ENCODE data around the gene NPSR1.

NPSR1 gene

DNA sequence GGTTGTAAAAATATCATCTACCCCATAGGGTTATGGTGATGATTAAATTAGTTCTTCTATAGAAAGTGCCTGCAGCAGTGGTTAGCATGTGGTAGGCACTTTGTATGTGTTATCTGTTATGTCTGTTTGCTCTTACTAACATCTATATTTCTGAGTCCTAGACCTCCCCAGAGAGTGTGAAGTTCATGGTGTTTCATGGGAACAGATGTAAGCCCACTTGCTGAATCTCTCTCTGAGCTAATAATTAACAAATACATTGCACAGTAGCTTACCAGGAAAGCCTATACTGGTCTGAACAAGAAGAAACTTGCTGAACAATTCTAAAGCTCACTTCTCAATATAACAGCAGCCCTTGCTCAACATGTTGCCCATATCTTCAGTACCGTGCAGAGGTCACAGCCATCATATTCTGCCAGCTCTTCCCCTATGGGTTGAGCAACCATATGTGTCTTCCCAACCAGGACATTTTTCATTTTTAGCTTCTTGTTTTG, 100.1 kb downstream of the NPSR1 start:
- DNase-seq (ENCODE audit: low read depth), result no peak

DNA sequence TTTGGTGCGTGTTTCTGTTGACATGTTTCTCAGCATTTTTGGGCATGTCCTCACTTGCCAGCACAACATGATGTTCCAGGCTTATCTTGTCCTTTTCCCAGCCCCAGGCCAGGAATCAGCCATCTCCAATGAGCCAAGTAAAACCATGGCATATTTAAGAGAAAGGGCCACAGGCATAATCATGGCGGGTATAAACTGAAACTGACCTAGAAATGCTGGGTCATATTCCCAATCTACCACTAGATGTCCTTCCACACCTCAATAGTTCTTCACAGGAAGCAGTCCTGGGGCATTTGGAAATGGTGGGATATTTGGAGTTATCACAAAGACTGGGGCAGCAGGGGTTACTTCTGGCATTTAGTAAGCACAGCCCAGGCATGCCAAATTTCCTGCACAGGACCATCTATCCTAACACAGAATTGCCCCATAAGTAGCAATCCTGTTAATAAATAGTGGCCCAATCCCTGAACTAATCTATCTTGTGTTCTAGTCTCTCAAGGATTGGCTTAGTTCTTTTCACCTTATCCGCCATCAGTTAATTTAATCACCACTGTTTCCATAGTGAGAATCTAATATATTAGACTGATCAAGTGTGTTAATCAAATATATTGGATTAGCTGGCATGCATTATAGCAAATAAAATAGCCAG, 101.6 kb downstream of the NPSR1 start:
- peak; percentile 50 for DNase-seq (ENCODE audit: low read depth)

DNA sequence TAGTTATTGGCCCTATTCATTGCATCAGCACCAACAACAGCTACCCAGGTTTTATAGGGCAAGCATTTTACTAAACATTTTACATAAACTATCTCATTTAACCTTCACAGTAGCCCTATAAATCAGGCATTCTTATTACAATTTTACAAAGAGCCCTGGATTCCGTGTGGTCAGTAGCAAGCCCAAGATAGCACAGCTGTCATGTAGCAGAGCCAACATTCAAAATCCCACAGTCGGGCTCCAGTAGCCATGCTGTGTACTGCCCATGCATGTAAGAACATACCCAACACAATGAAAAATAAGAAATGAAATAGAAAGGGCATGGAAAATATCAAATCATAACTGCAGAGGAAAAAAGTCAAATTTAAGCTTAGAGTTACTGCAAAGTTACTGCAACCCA, 102.3 kb downstream of the NPSR1 start:
- DNase-seq (ENCODE audit: low read depth), result no peak

DNA sequence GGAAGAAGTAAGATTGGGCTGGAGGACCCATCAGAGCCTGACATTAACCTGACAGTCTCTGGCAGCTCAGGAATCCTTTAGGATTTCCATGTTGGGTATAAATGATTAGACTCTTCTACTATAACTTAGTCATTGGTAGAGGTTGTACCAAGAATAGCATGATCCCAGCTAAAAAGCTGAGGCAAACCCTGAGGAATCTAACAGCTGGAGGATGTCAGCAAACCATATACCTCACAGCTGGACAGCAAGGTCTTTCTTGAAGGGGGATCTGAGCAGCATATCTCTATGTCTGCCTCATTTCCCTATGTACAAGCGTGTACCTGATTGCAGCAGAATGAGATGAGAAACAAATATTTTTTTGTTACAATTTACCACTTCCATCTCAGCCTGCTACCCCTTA, 103.2 kb downstream of the NPSR1 start:
- no peak for DNase-seq (ENCODE audit: low read depth)

DNA sequence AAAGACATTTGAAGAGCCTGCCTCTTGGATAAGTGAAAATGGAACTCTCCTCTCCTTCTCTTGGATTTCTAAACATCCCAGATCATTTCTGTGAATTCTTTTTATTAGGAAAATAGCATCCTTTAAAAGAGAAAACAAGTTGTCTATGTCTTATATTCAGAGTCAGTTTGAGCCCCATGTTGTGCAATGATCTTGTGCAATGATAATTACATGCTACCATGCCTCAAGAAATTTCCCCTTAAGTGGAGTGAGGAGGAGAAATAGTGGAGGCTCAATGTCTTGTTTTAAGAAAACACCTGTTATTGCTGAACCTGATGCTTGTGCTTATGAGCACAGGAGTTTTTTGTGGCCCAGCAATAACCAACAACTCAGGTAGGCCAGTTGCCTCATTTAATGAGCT, 103.6 kb downstream of the NPSR1 start:
- DNase-seq (ENCODE audit: low read depth), result no peak

- peak; percentile 22 for DNase-seq (ENCODE audit: low read depth)
These were observed 104.7 kb downstream of the NPSR1 start for GRCh38 chr7:34762764-34763163.

DNA sequence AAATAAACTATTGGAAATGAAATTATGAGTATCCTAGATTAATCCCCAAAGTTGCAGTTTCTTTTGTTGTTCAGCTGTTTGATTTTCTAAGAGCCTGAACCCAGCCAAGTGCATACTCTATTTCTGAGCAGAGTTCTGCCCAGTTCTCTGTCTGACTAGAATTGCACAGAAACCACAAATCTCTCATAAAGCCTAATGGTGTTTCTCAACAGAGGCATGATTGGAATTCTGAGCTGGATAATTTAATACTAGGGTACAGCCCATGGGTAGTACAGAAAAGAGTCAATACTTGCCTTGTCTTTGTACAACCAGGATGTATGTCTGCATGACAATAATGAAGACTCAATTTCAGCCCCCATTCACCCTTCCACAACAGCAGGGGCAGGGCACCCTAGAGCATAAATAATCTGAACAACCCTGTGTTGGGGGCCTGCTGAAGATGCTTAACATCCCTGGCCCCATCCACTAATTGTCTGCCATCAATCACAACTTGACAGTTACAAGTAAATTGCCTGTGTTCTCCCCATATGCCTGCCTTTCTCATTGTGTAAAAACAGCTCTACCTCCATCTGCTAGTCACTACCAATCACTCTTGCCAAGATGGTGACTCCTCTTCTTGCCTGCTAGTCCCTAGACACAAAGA, 114.4 kb downstream of the NPSR1 start:
- DNase-seq (ENCODE audit: low read depth), result no peak

GRCh38 chr7:34776748-34777358, 118.8 kb downstream of the NPSR1 start:
- DNase-seq (ENCODE audit: low read depth), result no peak

DNA sequence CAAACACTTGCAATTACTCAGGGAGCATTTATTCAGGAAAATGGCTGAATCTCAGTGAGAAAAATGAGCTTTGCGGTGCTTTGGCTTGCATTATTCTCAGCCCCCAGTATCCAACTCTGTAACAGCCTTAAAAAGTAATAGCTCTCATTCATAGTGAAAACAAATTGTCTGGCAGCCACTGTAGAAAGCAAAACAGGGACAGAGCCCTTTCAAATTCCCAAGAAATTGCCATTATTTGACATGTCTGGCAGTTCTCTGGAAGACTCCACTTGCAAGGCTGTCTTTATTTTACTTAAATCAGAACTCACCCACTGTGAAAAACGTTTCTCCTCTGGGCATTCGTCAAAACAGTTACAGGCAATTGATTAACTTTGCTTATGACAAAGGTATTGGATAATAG, 122.5 kb downstream of the NPSR1 start:
- no peak for DNase-seq (ENCODE audit: low read depth)

DNA sequence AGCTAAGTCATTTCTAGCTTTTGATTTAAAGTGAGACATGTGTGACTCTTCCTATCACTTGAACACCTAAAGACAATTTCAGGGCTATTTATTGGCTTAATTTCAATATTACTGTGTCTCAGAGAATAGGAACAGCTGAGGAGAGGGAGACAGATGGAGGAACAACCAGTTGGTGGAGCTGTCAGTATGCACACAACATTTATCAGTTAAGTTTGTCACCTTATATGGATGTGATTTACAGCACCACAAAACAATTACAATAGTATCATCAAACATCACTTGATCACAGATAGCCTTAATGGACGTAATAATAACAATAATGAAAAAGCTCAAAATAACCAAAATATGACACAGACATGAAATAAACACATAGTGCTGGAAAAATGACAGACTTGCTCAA, 129.6 kb downstream of the NPSR1 start:
- no peak for DNase-seq (ENCODE audit: low read depth)

DNA sequence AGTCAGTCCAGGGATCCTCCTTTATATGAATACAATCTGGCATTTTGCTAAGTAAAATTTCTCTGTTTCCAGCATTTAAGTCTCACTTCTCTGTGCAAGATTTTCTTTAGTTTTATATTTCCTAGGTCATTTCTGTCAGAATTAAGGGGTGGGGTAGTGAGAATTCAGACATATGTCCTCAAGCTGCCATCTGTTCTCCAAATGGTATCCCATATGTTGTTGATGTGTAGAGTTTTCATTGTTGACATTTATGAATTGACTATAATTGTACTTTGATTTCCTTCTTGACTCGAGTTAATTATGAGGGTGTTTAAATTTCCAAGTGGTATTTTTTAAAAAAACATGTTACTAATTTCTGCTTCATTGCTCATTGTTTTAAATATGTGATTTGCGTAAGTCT, 148.8 kb downstream of the NPSR1 start:
- no peak for DNase-seq (ENCODE audit: low read depth)

GRCh38 chr7:34807548-34808340, 149.7 kb downstream of the NPSR1 start:
- DNase-seq (ENCODE audit: low read depth), result no peak

DNA sequence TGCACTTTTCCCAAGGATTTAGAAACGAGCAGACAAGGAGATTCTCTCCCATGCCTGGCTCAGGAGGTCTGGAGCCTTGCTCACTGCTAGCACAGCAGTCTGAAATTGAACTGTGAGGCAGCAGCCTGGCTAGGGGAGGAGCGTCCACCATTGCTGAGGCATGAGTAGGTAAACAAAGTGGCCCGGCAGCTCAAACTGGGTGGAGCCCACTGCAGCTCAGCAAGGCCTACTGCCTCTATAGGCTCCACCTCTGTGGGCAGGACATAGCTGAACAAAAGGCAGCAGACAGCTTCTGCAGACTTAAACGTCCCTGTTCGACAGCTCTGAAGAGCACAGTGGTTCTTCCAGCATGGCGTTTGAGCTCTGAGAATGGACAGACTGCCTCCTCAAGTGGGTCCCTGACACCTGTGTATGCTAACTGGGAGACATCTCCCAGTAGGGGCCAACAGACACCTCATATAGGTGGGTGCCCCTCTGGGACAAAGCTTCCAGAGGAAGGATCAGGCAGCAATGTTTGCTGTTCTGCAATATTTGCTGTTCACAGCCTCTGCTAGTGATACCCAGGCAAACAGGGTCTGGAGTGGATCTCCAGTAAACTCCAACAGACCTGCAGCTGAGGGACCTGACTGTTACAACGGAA, 156.3 kb downstream of the NPSR1 start:
- DNase-seq (ENCODE audit: low read depth), result peak; percentile 7

GRCh38 chr7:34821932-34822558, 164.0 kb downstream of the NPSR1 start:
- no peak for DNase-seq (ENCODE audit: low read depth)

- DNase-seq (ENCODE audit: low read depth), result peak; percentile 54
These were observed 165.7 kb downstream of the NPSR1 start for GRCh38 chr7:34823650-34824258.

GRCh38 chr7:34825221-34825620, 167.2 kb downstream of the NPSR1 start:
- no peak for DNase-seq (ENCODE audit: low read depth)

DNA sequence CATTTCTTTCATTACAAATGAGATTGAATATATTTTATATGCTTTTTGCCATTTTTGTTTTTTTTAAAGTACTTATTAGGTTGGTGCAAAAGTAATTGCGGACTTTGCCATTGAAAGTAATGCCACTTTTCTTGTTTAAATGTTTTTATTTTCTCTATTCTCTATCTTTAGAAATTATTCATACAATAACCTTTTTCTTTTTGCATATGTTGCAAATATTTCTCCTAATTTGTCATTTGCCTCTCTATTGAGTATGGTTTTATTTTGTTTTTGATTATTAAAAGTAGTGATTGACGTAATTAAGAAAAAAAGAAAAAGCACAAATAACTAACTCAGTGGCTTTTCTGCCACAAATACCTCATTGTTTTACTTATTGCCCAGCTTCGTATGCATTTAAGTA, 172.4 kb downstream of the NPSR1 start:
- no peak for DNase-seq (ENCODE audit: low read depth)

GRCh38 chr7:34831436-34831835, 173.4 kb downstream of the NPSR1 start:
- DNase-seq (ENCODE audit: low read depth), result no peak

- DNase-seq (ENCODE audit: low read depth), result no peak
These were observed 174.0 kb downstream of the NPSR1 start for GRCh38 chr7:34832020-34832419.

- peak; percentile 10 for DNase-seq (ENCODE audit: low read depth)
These were observed 178.0 kb downstream of the NPSR1 start for GRCh38 chr7:34835901-34836600.

DNA sequence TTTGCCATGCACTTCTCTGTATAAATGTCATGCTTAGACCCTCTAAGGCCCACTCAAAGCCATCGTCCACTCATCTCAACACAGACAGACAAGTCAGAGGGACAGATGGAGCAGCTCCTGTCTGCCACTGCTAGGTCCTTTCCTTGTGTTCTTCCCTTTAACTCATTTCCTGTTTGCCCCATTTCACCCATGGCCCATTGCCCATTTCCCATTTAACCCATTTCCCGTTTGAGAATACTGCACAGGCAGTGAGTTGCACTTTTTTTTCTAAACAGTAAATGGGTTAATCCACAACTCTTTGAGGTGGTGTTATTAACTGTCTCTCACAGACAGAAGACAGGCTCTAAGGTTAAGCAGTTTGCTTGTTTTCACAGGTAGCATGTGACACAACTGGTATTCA, 179.3 kb downstream of the NPSR1 start:
- no peak for DNase-seq (ENCODE audit: low read depth)

Data from EH (cell line).